ENCODE measurements around the gene PCDHA2.

DNA sequence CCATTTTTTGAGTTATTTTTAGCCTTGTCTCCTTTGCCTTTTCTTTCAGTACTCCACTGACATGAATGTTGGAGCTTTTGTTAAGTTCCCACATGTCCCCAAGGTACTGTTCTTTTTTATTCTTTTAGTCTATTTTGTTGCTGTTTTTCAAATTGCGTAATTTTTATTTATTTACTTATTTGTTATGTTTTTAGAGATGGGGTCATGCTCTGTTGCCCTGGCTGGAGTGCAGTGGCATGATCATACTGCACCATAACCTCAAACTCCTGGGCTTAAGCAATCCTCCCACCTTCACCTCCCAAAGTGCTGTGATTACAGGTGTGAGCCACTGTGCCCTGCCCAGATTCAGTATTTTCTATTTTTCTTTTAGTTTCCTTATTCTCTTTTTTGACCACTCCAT lies 14.1 kb upstream of the PCDHA2 start:
- TF ChIP-seq, protein P1, sequence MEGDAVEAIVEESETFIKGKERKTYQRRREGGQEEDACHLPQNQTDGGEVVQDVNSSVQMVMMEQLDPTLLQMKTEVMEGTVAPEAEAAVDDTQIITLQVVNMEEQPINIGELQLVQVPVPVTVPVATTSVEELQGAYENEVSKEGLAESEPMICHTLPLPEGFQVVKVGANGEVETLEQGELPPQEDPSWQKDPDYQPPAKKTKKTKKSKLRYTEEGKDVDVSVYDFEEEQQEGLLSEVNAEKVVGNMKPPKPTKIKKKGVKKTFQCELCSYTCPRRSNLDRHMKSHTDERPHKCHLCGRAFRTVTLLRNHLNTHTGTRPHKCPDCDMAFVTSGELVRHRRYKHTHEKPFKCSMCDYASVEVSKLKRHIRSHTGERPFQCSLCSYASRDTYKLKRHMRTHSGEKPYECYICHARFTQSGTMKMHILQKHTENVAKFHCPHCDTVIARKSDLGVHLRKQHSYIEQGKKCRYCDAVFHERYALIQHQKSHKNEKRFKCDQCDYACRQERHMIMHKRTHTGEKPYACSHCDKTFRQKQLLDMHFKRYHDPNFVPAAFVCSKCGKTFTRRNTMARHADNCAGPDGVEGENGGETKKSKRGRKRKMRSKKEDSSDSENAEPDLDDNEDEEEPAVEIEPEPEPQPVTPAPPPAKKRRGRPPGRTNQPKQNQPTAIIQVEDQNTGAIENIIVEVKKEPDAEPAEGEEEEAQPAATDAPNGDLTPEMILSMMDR (conservative IDR thresholded peaks at IDR 0.05; ENCODE audit: low read depth, low read length), result no peak
- TF ChIP-seq MXI1 (IDR thresholded peaks at IDR 0.05; ENCODE audit: borderline replicate concordance, low read depth, low read length) (no peak), POLR2A (IDR thresholded peaks at IDR 0.05; ENCODE audit: low read depth, low read length) (no peak), ELK1 (IDR thresholded peaks at IDR 0.05; ENCODE audit: borderline replicate concordance, low read depth, low read length) (no peak), CEBPB (IDR thresholded peaks at IDR 0.05; ENCODE audit: low read depth, low read length) (no peak), MAZ (IDR thresholded peaks at IDR 0.05; ENCODE audit: borderline replicate concordance, low read depth, low read length) (no peak), RAD21 (IDR thresholded peaks at IDR 0.05; ENCODE audit: low read length) (no peak)

Measured in IMR-90 (cell line).